Measurements from ENCODE around the gene ZNF816. TPM values are rescaled to one million over a fixed set of nuclear protein-coding genes. Genes with fewer than 3 reads are reported as not detected.
A peak's percentile ranks its signal among the peaks of the same experiment; 100 is the strongest.

Gene ZNF816
- total RNA-seq, 1 donor from 2014 or later = 11.9 TPM

- TF ChIP-seq CTCF (IDR thresholded peaks at IDR 0.05; ENCODE audit: partially characterized antibody, unreplicated experiment) = no peak
- Mint-ChIP-seq H3K36me3 (ENCODE audit: unreplicated experiment) (peaks cover 5% of the 10 kb centered on the region), H3K27me3 (ENCODE audit: unreplicated experiment) (no peaks in the 10 kb centered on the region), H3K4me1 (ENCODE audit: low read depth, unreplicated experiment) (peaks cover 6% of the 10 kb centered on the region), H3K9me3 (ENCODE audit: unreplicated experiment) (no peaks in the 10 kb centered on the region), H3K27ac (ENCODE audit: unreplicated experiment) (no peak overlapping the region), H3K4me3 (ENCODE audit: unreplicated experiment) (no peak overlapping the region)
- DNase-seq = no peak
Measured at GRCh38 chr19:52967772-52968171, 5.1 kb upstream of the ZNF816 start.

- Mint-ChIP-seq H3K4me1 (ENCODE audit: low read depth, unreplicated experiment) (peaks cover 6% of the 10 kb centered on the region), H3K9me3 (ENCODE audit: unreplicated experiment) (peaks cover 5% of the 10 kb centered on the region), H3K27me3 (ENCODE audit: unreplicated experiment) (no peaks in the 10 kb centered on the region), H3K4me3 (ENCODE audit: unreplicated experiment) (peak overlapping the region; percentile 98), H3K27ac (ENCODE audit: unreplicated experiment) (peak overlapping the region; percentile 84), H3K36me3 (ENCODE audit: unreplicated experiment) (peaks cover 12% of the 10 kb centered on the region)
- no peak for TF ChIP-seq CTCF (IDR thresholded peaks at IDR 0.05; ENCODE audit: partially characterized antibody, unreplicated experiment)
- DNase-seq = peak; percentile 41
Measured at GRCh38 chr19:52963247-52963618, 552 bp upstream of the ZNF816 start.

- no peaks in the 10 kb centered on the region for H3K27me3 Mint-ChIP-seq (ENCODE audit: unreplicated experiment)
- H3K4me1 Mint-ChIP-seq (ENCODE audit: low read depth, unreplicated experiment) = peaks cover 6% of the 10 kb centered on the region
- no peak for TF ChIP-seq CTCF (IDR thresholded peaks at IDR 0.05; ENCODE audit: partially characterized antibody, unreplicated experiment)
- peak overlapping the region; percentile 69 for H3K27ac Mint-ChIP-seq (ENCODE audit: unreplicated experiment)
- peaks cover 10% of the 10 kb centered on the region for H3K9me3 Mint-ChIP-seq (ENCODE audit: unreplicated experiment)
- no peak for DNase-seq
- peak overlapping the region; percentile 98 for H3K4me3 Mint-ChIP-seq (ENCODE audit: unreplicated experiment)
- H3K36me3 Mint-ChIP-seq (ENCODE audit: unreplicated experiment) = peaks cover 20% of the 10 kb centered on the region
Measured at GRCh38 chr19:52961981-52962380, 700 bp downstream of the ZNF816 start.

- H3K27me3 Mint-ChIP-seq (ENCODE audit: unreplicated experiment) = no peaks in the 10 kb centered on the region
- H3K4me1 Mint-ChIP-seq (ENCODE audit: low read depth, unreplicated experiment) = peaks cover 6% of the 10 kb centered on the region
- TF ChIP-seq CTCF (IDR thresholded peaks at IDR 0.05; ENCODE audit: partially characterized antibody, unreplicated experiment) = no peak
- H3K36me3 Mint-ChIP-seq (ENCODE audit: unreplicated experiment) = peaks cover 41% of the 10 kb centered on the region
- H3K4me3 Mint-ChIP-seq (ENCODE audit: unreplicated experiment) = no peak overlapping the region
- H3K27ac Mint-ChIP-seq (ENCODE audit: unreplicated experiment) = no peak overlapping the region
- DNase-seq = no peak
- peaks cover 10% of the 10 kb centered on the region for H3K9me3 Mint-ChIP-seq (ENCODE audit: unreplicated experiment)
Measured at GRCh38 chr19:52959613-52960295, 2.9 kb downstream of the ZNF816 start.

- H3K4me3 Mint-ChIP-seq (ENCODE audit: unreplicated experiment) = no peak overlapping the region
- H3K27me3 Mint-ChIP-seq (ENCODE audit: unreplicated experiment) = no peaks in the 10 kb centered on the region
Measured at GRCh38 chr19:52957591-52957990, 5.1 kb downstream of the ZNF816 start.

More at GRCh38 chr19:52957591-52957990, 5.1 kb downstream of the ZNF816 start:
- DNase-seq = no peak
- Mint-ChIP-seq H3K9me3 (ENCODE audit: unreplicated experiment) (peaks cover 10% of the 10 kb centered on the region), H3K4me1 (ENCODE audit: low read depth, unreplicated experiment) (no peaks in the 10 kb centered on the region), H3K27ac (ENCODE audit: unreplicated experiment) (no peak overlapping the region), H3K36me3 (ENCODE audit: unreplicated experiment) (peaks cover 49% of the 10 kb centered on the region)
- TF ChIP-seq CTCF (IDR thresholded peaks at IDR 0.05; ENCODE audit: partially characterized antibody, unreplicated experiment) = no peak
